Activated naive CD4-positive, alpha-beta T cell treated with anti-CD3 and anti-CD28 coated beads for 36 hours (primary cell): ENCODE data around the gene TGM2. TPM values are rescaled to one million over a fixed set of nuclear protein-coding genes. Genes with fewer than 3 reads are reported as not detected.

Source experiments
- total RNA-seq, 2 experiments: library from RNA; stranded (reverse); gene quantifications; one replicate each; pipeline ENCODE4 v1.2.3, GENCODE V29; 2021

The TGM2 gene
- total RNA-seq, 2 experiments from 2014 or later: not detected

Other genes starting within 250 kb of the TGM2 start
- 10 to 100 TPM; 32.8 to 36.2 TPM for gene TTI1, start 131.8 kb downstream of the TGM2 start, total RNA-seq
- 10 to 100 TPM; 31.6 to 32.7 TPM for gene RPRD1B, start 131.5 kb downstream of the TGM2 start, total RNA-seq
- not detected for gene KIAA1755, start 95.5 kb upstream of the TGM2 start, total RNA-seq
- gene BPI, start 138.9 kb upstream of the TGM2 start, total RNA-seq: not detected
- not detected for gene LBP, start 181.2 kb upstream of the TGM2 start, total RNA-seq